Inflammatory macrophage treated with lipopolysaccharide for 4 hours (primary cell): ENCODE measurements around the gene SINHCAF.

Experiments
- DNase-seq: peaks from one replicate; pipeline ENCODE4 v3.0.0-alpha.2; 2020

The SINHCAF gene

DNA sequence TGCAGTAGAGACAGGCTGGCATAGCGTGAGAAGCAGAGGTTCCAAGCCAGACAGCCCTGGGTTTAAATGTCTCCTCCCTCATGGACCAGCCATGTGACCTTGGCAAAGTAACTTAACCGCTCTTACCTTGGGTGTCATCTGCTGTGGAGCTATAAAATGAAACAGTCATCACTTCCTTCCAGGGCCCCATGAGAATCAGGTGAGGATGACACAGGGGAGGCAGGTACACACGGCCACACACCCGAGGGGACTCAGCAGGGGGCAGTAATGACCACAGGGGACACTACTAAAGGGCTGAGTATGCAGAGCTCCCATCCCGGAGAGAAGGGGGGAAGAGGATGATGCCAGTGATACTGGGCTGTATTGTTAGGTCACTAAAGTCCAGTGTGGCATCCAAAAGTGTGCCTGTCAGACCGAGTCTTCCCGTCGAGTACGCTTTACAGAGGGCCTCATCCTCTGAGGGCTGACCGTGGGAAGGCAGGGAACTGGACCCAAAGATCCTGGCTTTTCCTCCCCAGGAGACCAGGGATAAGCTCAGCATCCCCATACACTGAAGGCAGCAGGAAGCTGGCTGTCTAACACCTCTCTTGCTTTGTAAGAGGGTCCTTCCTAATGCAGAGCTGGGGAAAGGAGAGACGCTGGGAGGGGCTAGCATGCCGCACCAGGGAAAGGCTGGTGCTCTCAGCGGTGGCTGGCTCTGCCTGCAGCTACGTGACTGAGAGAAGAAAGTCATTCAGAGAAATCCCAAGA, 94.2 kb downstream of the SINHCAF start:
- DNase-seq, result no peak
